Central memory CD8-positive, alpha-beta T cell (primary cell): Measurements from ENCODE around the gene PEAK3.
A peak's percentile ranks its signal among the peaks of the same experiment; 100 is the strongest.

Source experiments
- ATAC-seq: fragments of 150-1000 bp; cut with Tn5 transposase; replicated peaks from 2 replicates; pipeline ENCODE4 v1.10.0; 2022; ENCODE audit warnings: mild to moderate bottlenecking, moderate FRiP score, moderate number of reproducible peaks; ENCODE audit not compliant: poor library complexity, severe bottlenecking; ENCODE audit errors: extremely low read depth
- DNase-seq, 2 donors: peaks; one replicate each; pipeline ENCODE4 v3.0.0; 2021; ENCODE audit warnings: low spot score in 2 of 2
- H3K27ac Mint-ChIP-seq: one replicate; pipeline ENCODE4 v1.8.0; 2022; ENCODE audit warnings: low read depth, mild to moderate bottlenecking, moderate library complexity, mixed read lengths
- H3K27me3 Mint-ChIP-seq: one replicate; pipeline ENCODE4 v1.8.0; 2022; ENCODE audit warnings: mixed read lengths
- H3K36me3 Mint-ChIP-seq: one replicate; pipeline ENCODE4 v1.8.0; 2022; ENCODE audit warnings: mild to moderate bottlenecking, moderate library complexity, mixed read lengths; ENCODE audit not compliant: insufficient read depth
- H3K4me1 Mint-ChIP-seq: one replicate; pipeline ENCODE4 v1.8.0; 2022; ENCODE audit warnings: mixed read lengths
- H3K4me3 Mint-ChIP-seq: one replicate; pipeline ENCODE4 v1.8.0; 2022; ENCODE audit warnings: mild to moderate bottlenecking, moderate library complexity, mixed read lengths
- H3K9me3 Mint-ChIP-seq: one replicate; pipeline ENCODE4 v1.8.0; 2022; ENCODE audit warnings: mixed read lengths

The PEAK3 gene

DNA sequence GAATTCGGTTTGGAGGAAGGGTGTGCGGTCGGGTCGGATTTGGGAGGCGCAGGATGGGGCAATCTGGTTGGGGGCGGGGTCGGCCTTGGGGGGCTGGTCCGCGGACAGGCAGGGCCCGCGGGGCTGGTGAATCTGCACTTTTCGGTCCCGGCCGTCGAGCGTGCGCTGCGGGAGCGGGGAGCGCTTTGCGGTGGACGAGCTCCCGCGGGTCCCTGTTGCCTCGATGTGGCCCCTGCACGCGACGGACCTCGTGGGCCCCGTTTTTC lies 11.9 kb downstream of the PEAK3 start:
- Mint-ChIP-seq H3K4me1 (peaks cover 34% of the 10 kb centered on the region), H3K4me3 (peak overlapping the region; percentile 92), H3K9me3 (no peaks in the 10 kb centered on the region), H3K27ac (peak overlapping the region; percentile 96), H3K27me3 (no peaks in the 10 kb centered on the region), H3K36me3 (peaks cover 57% of the 10 kb centered on the region)
- DNase-seq = no peak
- no peak for ATAC-seq

GRCh38 chr19:2269244-2270156 lies 12.5 kb downstream of the PEAK3 start:
- ATAC-seq (peak; percentile 76), DNase-seq (peak; percentile 99)
- H3K36me3 Mint-ChIP-seq = peaks cover 52% of the 10 kb centered on the region
- no peaks in the 10 kb centered on the region for H3K27me3 Mint-ChIP-seq
- peaks cover 34% of the 10 kb centered on the region for H3K4me1 Mint-ChIP-seq
- no peaks in the 10 kb centered on the region for H3K9me3 Mint-ChIP-seq
- H3K4me3 Mint-ChIP-seq = peak overlapping the region; percentile 92
- peak overlapping the region; percentile 96 for H3K27ac Mint-ChIP-seq

GRCh38 chr19:2268861-2269243 lies 13.1 kb downstream of the PEAK3 start:
- no peak for ATAC-seq
- Mint-ChIP-seq H3K27ac (peak overlapping the region; percentile 96), H3K9me3 (no peaks in the 10 kb centered on the region), H3K4me3 (peak overlapping the region; percentile 92), H3K36me3 (peaks cover 46% of the 10 kb centered on the region), H3K27me3 (no peaks in the 10 kb centered on the region), H3K4me1 (peaks cover 27% of the 10 kb centered on the region)
- DNase-seq = no peak

DNA sequence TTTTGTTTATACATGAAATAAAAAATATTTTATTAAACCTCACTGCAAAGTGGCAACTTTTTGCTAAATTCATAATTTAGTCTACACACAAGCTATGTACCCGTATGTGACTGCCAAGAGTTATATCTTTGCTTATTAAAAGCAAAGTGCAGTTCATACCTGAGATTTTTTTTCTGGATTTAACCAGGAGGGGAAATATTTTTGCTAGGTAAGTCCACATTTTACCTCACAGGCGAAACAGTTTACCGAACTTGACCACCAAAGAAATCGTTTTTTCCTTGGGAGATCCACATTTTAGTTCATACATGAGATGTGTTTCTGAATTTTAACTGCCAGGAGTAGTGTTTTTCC lies 13.5 kb downstream of the PEAK3 start:
- H3K4me3 Mint-ChIP-seq = peak overlapping the region; percentile 92
- DNase-seq (no peak), ATAC-seq (no peak)
- H3K4me1 Mint-ChIP-seq = peaks cover 23% of the 10 kb centered on the region
- H3K36me3 Mint-ChIP-seq = peaks cover 42% of the 10 kb centered on the region
- no peaks in the 10 kb centered on the region for H3K27me3 Mint-ChIP-seq
- H3K9me3 Mint-ChIP-seq = no peaks in the 10 kb centered on the region
- no peak overlapping the region for H3K27ac Mint-ChIP-seq

DNA sequence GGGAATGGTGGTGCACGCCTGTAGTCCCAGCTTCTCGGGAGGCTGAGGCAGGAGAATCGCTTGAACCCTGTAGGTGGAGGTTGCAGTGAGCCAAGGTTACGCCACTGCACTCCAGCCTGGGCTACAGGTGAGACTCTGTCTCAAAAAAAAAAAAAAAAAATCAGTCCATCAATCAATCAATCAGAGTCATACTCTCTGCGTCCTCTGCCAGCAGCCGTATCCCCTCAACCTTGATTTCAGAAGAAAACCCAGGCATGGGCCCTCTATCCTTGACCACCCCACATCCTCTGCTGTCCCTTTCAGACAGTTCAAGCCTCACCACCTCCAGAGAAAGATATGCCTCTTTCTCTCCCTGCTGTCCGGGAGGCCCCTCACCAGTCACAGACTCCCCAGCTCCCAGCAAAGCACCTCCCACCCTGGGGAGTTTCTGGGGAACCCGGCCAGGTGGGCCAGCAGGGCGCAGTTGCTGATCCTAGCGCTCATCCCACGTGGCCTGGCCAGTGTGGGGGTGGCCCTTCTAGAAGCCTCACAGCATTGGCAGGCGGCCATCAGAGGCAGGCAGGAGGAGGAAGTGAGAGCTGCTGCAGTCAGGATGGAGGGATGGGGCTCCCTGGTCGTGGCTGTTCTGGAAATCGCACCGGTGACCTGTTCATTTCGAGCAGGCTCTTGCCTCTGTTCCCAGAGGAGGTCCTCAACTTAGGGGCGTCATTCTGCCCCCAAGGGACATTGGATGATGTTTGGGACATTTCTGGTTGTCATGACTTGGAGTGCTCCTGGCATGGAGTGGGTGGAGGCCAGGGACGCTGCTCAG lies 15.6 kb downstream of the PEAK3 start:
- H3K4me3 Mint-ChIP-seq = no peak overlapping the region
- DNase-seq (no peak), ATAC-seq (no peak)
- H3K9me3 Mint-ChIP-seq = no peaks in the 10 kb centered on the region
- no peaks in the 10 kb centered on the region for H3K27me3 Mint-ChIP-seq
- H3K4me1 Mint-ChIP-seq = peaks cover 9% of the 10 kb centered on the region
- H3K36me3 Mint-ChIP-seq = peaks cover 22% of the 10 kb centered on the region
- no peak overlapping the region for H3K27ac Mint-ChIP-seq

- Mint-ChIP-seq H3K4me3 (peak overlapping the region; percentile 7), H3K27ac (no peak overlapping the region), H3K9me3 (no peaks in the 10 kb centered on the region), H3K27me3 (no peaks in the 10 kb centered on the region), H3K4me1 (peaks cover 22% of the 10 kb centered on the region), H3K36me3 (peaks cover 7% of the 10 kb centered on the region)
- DNase-seq = no peak
- no peak for ATAC-seq
Measured at GRCh38 chr19:2261438-2262172, 20.4 kb downstream of the PEAK3 start.

DNA sequence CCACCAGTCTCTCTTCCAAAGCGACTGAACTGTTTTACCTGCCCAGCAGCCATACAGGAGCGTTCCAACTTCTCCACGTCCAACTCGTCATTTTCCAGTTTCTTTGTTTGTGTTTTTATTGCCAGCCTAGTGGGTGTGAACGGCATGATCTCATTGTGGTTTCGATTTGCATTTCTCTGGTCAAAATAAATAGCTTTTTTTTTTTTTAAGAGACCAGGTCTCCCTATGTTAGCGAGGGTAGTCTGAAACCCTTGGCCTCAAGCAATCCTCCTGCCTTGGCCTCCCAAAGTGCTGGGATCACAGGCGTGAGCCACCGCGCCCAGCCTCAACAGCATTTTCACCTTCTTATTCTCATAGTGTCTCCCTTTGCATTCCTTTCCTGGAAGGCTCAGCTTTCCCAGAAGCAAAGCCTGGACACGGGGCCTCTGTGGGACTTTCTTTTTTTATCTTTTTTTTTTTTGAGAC lies 21.6 kb downstream of the PEAK3 start:
- Mint-ChIP-seq H3K27me3 (no peaks in the 10 kb centered on the region), H3K9me3 (no peaks in the 10 kb centered on the region), H3K4me3 (peak overlapping the region; percentile 75), H3K27ac (peak overlapping the region; percentile 90), H3K36me3 (peaks cover 7% of the 10 kb centered on the region), H3K4me1 (peaks cover 19% of the 10 kb centered on the region)
- peak; percentile 39 for ATAC-seq
- no peak for DNase-seq

- H3K4me3 Mint-ChIP-seq = no peak overlapping the region
- peak overlapping the region; percentile 90 for H3K27ac Mint-ChIP-seq
- H3K27me3 Mint-ChIP-seq = no peaks in the 10 kb centered on the region
- H3K4me1 Mint-ChIP-seq = peaks cover 19% of the 10 kb centered on the region
- H3K9me3 Mint-ChIP-seq = no peaks in the 10 kb centered on the region
- DNase-seq (no peak), ATAC-seq (no peak)
- peaks cover 7% of the 10 kb centered on the region for H3K36me3 Mint-ChIP-seq
Measured at GRCh38 chr19:2259336-2259735, 22.6 kb downstream of the PEAK3 start.

DNA sequence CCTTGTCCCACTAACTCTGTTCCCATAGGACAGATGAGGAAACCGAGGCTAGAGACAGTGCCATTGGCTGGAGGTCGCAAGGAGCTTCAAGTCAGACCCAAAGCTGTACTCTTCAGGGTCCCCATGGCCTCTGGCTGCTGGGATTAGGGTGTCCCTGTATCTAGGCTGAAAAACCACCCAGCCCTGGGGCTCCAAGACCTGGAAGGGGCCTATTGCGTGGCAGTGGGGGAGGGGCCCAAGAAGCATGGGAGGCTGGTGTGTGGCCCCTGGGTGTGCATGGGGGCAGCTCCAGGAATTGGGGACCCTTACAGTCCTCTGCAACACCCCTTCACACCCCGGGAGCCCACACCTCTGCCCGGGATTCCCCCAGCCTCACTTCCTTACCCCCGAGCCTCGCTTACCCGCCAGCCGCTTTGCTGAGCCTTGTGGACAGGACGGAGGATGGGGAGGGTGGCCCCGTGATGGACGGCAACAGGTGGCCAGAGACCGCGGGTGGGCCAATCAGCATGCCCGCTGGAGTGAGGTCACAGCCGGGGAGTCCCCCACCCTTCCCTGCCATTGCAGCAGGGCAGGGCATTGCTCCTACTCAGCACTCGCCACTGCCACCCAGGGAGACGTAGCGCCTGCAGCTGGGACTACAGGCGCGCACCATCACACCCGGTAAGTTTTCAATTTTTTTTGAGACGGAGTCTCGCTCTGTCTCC lies 25.8 kb downstream of the PEAK3 start, which contains the start of gene JSRP1:
JSRP1 (minus strand) TSS at position 436 of the 704 bp plus-strand sequence. CDS start 1,103 bp downstream, outside the sequence.
- DNase-seq (no peak), ATAC-seq (no peak)
- H3K9me3 Mint-ChIP-seq = no peaks in the 10 kb centered on the region
- H3K27ac Mint-ChIP-seq = peak within 1 kb of the TSS; percentile 95
- peaks cover 19% of the 10 kb centered on the region for H3K4me1 Mint-ChIP-seq
- peaks cover 16% of the 10 kb centered on the region for H3K36me3 Mint-ChIP-seq
- H3K4me3 Mint-ChIP-seq = peak within 1 kb of the TSS; percentile 37
- no peaks in the 10 kb centered on the region for H3K27me3 Mint-ChIP-seq

DNA sequence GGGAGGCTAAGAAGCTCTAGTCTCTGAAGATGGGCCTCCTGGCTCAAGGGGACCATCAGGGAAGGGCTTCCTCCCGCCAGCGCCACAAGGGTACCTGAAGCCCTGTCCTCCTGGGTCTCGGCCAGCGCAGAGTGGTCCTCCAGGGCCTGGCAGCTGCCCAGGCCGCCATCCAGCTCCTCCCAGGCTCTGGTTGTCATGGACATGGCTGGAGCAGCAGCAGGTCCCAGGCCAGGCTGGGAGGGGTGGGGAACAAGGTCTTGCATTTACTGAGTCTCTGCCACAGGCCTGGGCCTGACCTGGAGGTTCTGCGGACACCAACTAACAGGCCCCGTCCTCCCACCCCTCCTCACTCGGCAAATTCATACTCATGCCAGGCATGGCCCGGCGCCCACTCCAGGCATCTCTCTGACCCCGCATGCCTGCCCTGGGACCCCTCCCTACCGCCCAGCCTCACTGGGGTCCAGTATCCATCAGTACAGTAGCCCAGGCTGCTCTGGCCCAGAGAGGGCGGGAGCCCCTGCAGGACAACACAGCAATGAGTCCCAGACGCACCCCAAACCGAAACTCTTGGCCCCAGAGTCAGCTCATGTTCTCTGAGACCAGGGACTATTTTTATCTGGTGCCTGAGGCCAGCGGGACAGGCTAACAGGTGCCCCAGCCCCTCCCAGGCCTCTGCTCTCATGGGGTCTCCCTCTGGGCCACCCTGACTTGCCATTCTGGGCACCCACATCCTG lies 26.7 kb downstream of the PEAK3 start:
- peak overlapping the region; percentile 37 for H3K4me3 Mint-ChIP-seq
- H3K9me3 Mint-ChIP-seq = no peaks in the 10 kb centered on the region

DNA sequence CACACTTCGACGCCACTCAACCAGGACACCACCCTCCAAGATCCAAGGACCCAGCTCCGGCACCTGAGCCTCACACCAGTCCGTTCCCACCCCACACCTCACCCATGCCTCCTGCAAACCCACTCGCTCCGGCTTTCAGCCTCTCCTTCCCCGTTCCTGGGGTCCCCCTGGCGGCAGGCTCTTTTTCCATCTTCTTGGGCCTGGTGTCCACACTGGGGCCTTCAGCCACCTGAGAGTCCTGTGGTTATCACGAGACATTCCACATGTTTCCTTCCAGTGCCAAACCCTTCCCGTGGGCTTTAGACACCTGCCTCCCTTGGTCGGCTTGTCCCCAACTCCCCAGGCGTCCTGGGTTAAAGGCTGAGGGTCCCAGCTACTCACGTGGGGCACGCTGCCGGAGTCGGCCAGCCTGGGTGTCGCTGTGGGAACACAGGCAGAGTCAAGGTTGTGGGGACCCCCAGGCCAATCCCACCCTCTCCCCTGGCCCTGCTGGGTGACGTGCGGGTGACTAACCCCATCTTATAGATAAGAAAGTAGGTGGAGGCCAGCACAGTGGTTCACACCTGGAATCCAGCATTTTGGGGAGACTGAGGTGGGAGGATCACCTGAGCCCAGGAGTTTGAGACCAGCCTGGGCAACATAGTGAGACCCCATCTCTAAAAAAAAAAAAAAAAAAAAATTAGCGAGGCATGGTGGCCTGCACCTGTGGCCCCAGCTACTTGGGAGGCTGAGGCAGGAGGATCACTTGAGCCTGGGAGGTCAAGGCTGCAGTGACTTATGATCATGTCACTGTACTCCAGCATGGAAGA lies 27.7 kb downstream of the PEAK3 start:
- no peaks in the 10 kb centered on the region for H3K9me3 Mint-ChIP-seq
- no peaks in the 10 kb centered on the region for H3K27me3 Mint-ChIP-seq
- H3K4me3 Mint-ChIP-seq = peak overlapping the region; percentile 67
- H3K36me3 Mint-ChIP-seq = peaks cover 14% of the 10 kb centered on the region
- no peak for ATAC-seq
- H3K27ac Mint-ChIP-seq = no peak overlapping the region
- peaks cover 8% of the 10 kb centered on the region for H3K4me1 Mint-ChIP-seq
- no peak for DNase-seq

More for the DNA sequence above, 26.7 kb downstream of the PEAK3 start:
- no peaks in the 10 kb centered on the region for H3K27me3 Mint-ChIP-seq
- no peak for DNase-seq
- ATAC-seq = no peak
- H3K36me3 Mint-ChIP-seq = peaks cover 16% of the 10 kb centered on the region
- H3K27ac Mint-ChIP-seq = no peak overlapping the region
- peaks cover 15% of the 10 kb centered on the region for H3K4me1 Mint-ChIP-seq
